GM21619 (cell line): Measurements from ENCODE around the gene MEN1.
"Not testable (repeated sequence)": the region's sequence is repeated elsewhere in the genome, so short reads cannot be mapped to it uniquely, and the experiment has no call there.

ENCODE experiments used
- ATAC-seq: cut with Tn5 transposase; IDR thresholded peaks from one replicate; pipeline ENCODE4 v1.9.1; 2021; ENCODE audit not compliant: unreplicated experiment

The MEN1 gene

GRCh38 chr11:64846998-64847666, 36.8 kb upstream of the MEN1 start:
- no peak for ATAC-seq

- ATAC-seq = not testable (repeated sequence)
Measured at GRCh38 chr11:64845776-64846129, 35.4 kb upstream of the MEN1 start.

- no peak for ATAC-seq
Measured at GRCh38 chr11:64845129-64845775, 34.9 kb upstream of the MEN1 start.

GRCh38 chr11:64844330-64845128, 34.2 kb upstream of the MEN1 start, which contains the start of gene CDC42BPG:
CDC42BPG (minus strand) TSS chr11:64844653; CDS start chr11:64844569, 84 bp downstream.
- ATAC-seq = no peak

- no peak for ATAC-seq
Measured at GRCh38 chr11:64843686-64844329, 33.5 kb upstream of the MEN1 start.

- ATAC-seq = no peak
Measured at GRCh38 chr11:64842851-64843685, 32.7 kb upstream of the MEN1 start.

GRCh38 chr11:64842366-64842759, 32.0 kb upstream of the MEN1 start:
- ATAC-seq = no peak

- ATAC-seq = no peak
Measured at GRCh38 chr11:64841592-64842365, 31.4 kb upstream of the MEN1 start.

GRCh38 chr11:64839887-64840782, 29.8 kb upstream of the MEN1 start:
- ATAC-seq = no peak

GRCh38 chr11:64839335-64839734, 29.0 kb upstream of the MEN1 start:
- no peak for ATAC-seq

- no peak for ATAC-seq
Measured at GRCh38 chr11:64838600-64839334, 28.4 kb upstream of the MEN1 start.

GRCh38 chr11:64837887-64838351, 27.6 kb upstream of the MEN1 start:
- no peak for ATAC-seq

- no peak for ATAC-seq
Measured at GRCh38 chr11:64836448-64837072, 26.2 kb upstream of the MEN1 start.

- no peak for ATAC-seq
Measured at GRCh38 chr11:64835616-64836447, 25.5 kb upstream of the MEN1 start.

GRCh38 chr11:64834723-64835615, 24.6 kb upstream of the MEN1 start:
- no peak for ATAC-seq
